ENCODE results near the gene PTGFRN. TPM values are rescaled to one million over a fixed set of nuclear protein-coding genes. Genes with fewer than 3 reads are reported as not detected.

PTGFRN gene
- total RNA-seq, 2 donors from 2014 or later = 37.1 to 70.7 TPM

DNA sequence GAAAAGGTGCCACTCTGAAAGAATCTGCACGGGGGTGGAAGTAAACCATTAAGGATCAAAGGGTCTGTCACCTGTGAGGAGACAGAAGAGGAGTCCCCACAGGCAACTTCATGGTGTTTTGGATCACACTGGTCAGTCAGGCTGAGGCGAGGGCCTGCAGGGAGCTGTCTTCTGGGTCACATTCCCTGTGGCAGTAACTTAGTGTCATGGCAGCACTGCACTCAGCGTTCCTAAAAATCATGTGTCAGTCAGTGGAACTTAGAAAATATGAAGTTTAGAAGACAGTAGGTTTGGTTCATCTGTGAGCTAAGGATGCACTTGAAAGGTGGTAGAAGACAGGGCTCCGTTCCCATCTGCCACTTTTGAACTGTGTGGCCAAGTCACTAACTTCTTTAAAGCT, 48.4 kb downstream of the PTGFRN start:
- intact Hi-C loops (cut with DNase I) = no loop called here
- Histone ChIP-seq H3K27me3 (replicated peaks; ENCODE audit: insufficient read depth) (no peaks in the 10 kb centered on the region), H3K9me3 (no peaks in the 10 kb centered on the region), H3K27ac (no peak overlapping the region), H3K4me1 (replicated peaks) (no peaks in the 10 kb centered on the region), H3K36me3 (peaks cover 0 to 4% of the 10 kb centered on the region in 2 donors), H3K4me3 (no peak overlapping the region)
- DNase-seq (ENCODE audit: low spot score) = no peak
- WGBS = 86% methylated on average over 4 of the region's 4 CpGs
- no peak for TF ChIP-seq POLR2AphosphoS5 (IDR thresholded peaks at IDR 0.05)

DNA sequence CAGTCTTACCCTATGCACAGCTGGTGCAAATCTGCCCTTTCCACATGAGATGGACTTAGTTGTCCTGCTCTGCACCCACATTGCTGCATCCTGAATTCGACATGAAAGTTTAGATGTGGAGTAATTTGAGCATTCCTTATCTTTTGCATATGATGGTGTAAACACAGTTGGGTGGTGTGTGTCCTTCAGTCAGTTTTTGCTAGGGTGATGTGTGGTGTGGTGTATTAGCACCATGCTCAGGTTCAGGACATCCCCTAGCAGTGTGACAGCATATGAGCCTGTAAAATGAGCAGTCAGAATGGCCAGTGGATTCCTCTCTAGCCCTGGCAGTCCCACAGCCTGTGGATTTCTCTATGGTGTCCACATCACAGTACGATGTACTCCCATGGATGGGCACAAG, 49.3 kb downstream of the PTGFRN start:
- no peak for DNase-seq (ENCODE audit: low spot score)
- TF ChIP-seq POLR2AphosphoS5 (IDR thresholded peaks at IDR 0.05) = no peak
- TF ChIP-seq POLR2A (IDR thresholded peaks at IDR 0.05) = no peak
- TF ChIP-seq, protein P1, sequence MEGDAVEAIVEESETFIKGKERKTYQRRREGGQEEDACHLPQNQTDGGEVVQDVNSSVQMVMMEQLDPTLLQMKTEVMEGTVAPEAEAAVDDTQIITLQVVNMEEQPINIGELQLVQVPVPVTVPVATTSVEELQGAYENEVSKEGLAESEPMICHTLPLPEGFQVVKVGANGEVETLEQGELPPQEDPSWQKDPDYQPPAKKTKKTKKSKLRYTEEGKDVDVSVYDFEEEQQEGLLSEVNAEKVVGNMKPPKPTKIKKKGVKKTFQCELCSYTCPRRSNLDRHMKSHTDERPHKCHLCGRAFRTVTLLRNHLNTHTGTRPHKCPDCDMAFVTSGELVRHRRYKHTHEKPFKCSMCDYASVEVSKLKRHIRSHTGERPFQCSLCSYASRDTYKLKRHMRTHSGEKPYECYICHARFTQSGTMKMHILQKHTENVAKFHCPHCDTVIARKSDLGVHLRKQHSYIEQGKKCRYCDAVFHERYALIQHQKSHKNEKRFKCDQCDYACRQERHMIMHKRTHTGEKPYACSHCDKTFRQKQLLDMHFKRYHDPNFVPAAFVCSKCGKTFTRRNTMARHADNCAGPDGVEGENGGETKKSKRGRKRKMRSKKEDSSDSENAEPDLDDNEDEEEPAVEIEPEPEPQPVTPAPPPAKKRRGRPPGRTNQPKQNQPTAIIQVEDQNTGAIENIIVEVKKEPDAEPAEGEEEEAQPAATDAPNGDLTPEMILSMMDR (IDR thresholded peaks at IDR 0.05) = no peak

DNA sequence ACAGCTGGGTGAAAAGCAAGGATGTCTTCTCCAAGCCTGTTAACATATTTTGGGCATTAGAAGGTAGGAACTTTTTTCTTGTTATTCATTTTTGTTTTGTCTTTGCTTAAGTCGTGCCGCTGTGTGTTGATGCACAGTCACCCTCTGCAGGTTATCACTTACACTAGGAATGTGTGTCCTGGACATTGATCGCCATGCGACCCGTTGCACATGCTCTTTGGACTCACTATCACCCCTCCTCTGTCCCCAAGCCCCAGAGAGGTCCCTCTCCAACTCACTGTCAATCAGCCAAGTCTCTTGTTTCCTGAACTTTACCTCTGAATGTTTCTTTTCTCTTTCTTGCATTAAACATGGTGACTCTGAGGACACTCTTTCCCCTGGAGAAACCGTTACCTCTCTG, 51.9 kb downstream of the PTGFRN start:
- Histone ChIP-seq H3K9me3 (no peaks in the 10 kb centered on the region), H3K4me1 (replicated peaks) (no peaks in the 10 kb centered on the region), H3K27me3 (replicated peaks; ENCODE audit: insufficient read depth) (no peaks in the 10 kb centered on the region), H3K27ac (no peak overlapping the region), H3K4me3 (no peak overlapping the region), H3K36me3 (peaks cover 0 to 4% of the 10 kb centered on the region in 2 donors)
- TF ChIP-seq POLR2AphosphoS5 (IDR thresholded peaks at IDR 0.05) = no peak
- no peak for TF ChIP-seq POLR2A (IDR thresholded peaks at IDR 0.05)
- WGBS = 95% methylated on average over 6 of the region's 6 CpGs
- no peak for DNase-seq (ENCODE audit: low spot score)
- intact Hi-C loops (cut with DNase I) = no loop called here

More for the DNA sequence above, 49.3 kb downstream of the PTGFRN start:
- H3K36me3 ChIP-seq = peaks cover 0 to 4% of the 10 kb centered on the region in 2 donors
- H3K4me1 ChIP-seq (replicated peaks) = no peaks in the 10 kb centered on the region
- intact Hi-C loops (cut with DNase I) = no loop called here
- no peaks in the 10 kb centered on the region for H3K9me3 ChIP-seq
- no peak overlapping the region for H3K27ac ChIP-seq
- 78% methylated on average over 2 of the region's 2 CpGs for WGBS
- no peaks in the 10 kb centered on the region for H3K27me3 ChIP-seq (replicated peaks; ENCODE audit: insufficient read depth)
- H3K4me3 ChIP-seq = no peak overlapping the region

DNA sequence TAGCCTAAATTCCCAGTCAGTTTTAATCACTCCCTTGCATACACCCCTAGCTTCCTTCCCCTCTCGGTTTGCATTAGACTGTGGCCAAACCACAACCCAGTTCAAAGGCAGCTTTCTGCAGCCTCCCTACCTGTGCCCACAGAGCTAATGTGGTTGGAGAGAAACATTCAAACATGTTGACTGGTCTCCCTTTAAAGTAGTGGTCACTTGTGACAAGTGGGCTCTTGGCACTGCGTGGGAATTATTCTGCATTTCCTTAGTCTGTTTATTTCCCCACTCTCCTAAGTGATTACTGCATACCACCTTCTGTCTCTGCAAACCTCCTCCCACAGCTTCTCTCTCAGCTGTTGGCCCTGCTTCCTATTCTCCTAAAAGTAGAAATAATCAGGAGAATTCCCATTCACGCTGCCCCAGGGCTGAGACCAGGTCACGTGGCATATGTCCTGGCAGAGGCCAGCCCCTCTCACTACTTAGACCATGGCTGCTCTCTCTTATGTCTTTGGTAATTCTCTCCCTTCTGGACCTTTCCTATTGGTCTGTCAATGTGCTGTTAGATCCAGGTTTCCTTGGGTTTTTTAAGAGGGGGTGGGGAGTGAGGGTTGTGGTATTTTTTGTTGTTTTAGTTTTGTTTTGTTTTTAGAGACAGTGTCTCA, 53.4 kb downstream of the PTGFRN start:
- Histone ChIP-seq H3K4me3 (no peak overlapping the region), H3K9me3 (no peaks in the 10 kb centered on the region), H3K27ac (no peak overlapping the region), H3K36me3 (peaks cover 0 to 4% of the 10 kb centered on the region in 2 donors), H3K4me1 (replicated peaks) (no peaks in the 10 kb centered on the region), H3K27me3 (replicated peaks; ENCODE audit: insufficient read depth) (no peaks in the 10 kb centered on the region)
- TF ChIP-seq POLR2A (IDR thresholded peaks at IDR 0.05) (no peak), POLR2AphosphoS5 (IDR thresholded peaks at IDR 0.05) (no peak)
- TF ChIP-seq, protein P1 (IDR thresholded peaks at IDR 0.05) = no peak
- WGBS = 90% methylated on average over 4 of the region's 4 CpGs
- intact Hi-C loops (cut with DNase I) = no loop called here
- DNase-seq (ENCODE audit: low spot score) = no peak

DNA sequence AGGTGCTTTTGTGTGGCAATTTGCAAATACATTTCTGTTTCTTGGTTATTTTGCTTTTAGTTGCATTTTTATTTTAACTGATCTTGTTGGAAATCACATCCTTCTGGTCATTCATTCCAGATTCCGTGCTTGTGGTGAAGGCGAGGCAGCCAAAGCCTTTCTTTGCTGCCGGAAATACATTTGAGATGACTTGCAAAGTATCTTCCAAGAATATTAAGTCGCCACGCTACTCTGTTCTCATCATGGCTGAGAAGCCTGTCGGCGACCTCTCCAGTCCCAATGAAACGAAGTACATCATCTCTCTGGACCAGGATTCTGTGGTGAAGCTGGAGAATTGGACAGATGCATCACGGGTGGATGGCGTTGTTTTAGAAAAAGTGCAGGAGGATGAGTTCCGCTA, 57.1 kb downstream of the PTGFRN start:
- no peaks in the 10 kb centered on the region for H3K9me3 ChIP-seq
- no peaks in the 10 kb centered on the region for H3K27me3 ChIP-seq (replicated peaks; ENCODE audit: insufficient read depth)
- H3K27ac ChIP-seq = no peak overlapping the region
- no peaks in the 10 kb centered on the region for H3K36me3 ChIP-seq
- no peak overlapping the region for H3K4me3 ChIP-seq
- no peak for DNase-seq (ENCODE audit: low spot score)
- intact Hi-C loops (cut with DNase I) = no loop called here
- H3K4me1 ChIP-seq (replicated peaks) = no peaks in the 10 kb centered on the region
- 91% methylated on average over 11 of the region's 11 CpGs for WGBS
- TF ChIP-seq POLR2AphosphoS5 (IDR thresholded peaks at IDR 0.05) (no peak), POLR2A (IDR thresholded peaks at IDR 0.05) (no peak)
- TF ChIP-seq, protein P1 (IDR thresholded peaks at IDR 0.05) = no peak

DNA sequence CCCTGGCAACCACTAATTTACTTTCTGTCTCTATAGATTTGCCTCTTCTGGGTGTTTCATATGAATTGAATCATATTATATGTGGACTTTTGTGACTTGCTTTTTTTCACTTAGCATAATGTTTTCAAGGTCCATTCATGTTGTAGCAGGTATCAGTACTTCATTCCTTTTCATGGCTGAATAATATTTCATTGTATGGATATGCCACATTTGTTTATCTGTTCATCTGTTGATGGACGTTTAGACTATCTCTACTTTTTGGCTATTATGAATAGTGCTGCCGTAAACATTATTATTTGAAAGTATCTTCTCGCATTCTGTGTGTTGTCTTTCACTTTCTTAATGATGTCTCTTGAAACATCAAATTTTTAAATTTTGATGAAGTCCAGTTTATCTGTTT, 59.0 kb downstream of the PTGFRN start:
- Histone ChIP-seq H3K4me3 (no peak overlapping the region), H3K4me1 (replicated peaks) (no peaks in the 10 kb centered on the region), H3K9me3 (no peaks in the 10 kb centered on the region), H3K36me3 (no peaks in the 10 kb centered on the region), H3K27me3 (replicated peaks; ENCODE audit: insufficient read depth) (no peaks in the 10 kb centered on the region), H3K27ac (no peak overlapping the region)
- DNase-seq (ENCODE audit: low spot score) = no peak
- TF ChIP-seq, protein P1 (IDR thresholded peaks at IDR 0.05) = no peak
- TF ChIP-seq POLR2AphosphoS5 (IDR thresholded peaks at IDR 0.05) (no peak), POLR2A (IDR thresholded peaks at IDR 0.05) (no peak)
- 95% methylated on average over 3 of the region's 3 CpGs for WGBS
- intact Hi-C loops (cut with DNase I) = no loop called here
